ENCODE measurements around the gene SDHAF4. TPM values are rescaled to one million over a fixed set of nuclear protein-coding genes. Genes with fewer than 3 reads are reported as not detected.
"Not testable (repeated sequence)": the region's sequence is repeated elsewhere in the genome, so short reads cannot be mapped to it uniquely, and the experiment has no call there.

Gene SDHAF4
- total and polyA plus RNA-seq, 2 of the 13 experiments (the other 11 are each of a cell fraction or from before 2014, with no cell fraction given): 7.5 to 10.8 TPM

- H3K27ac ChIP-seq (ENCODE audit: extremely low read length, insufficient read depth, low read length): no peak overlapping the region
- in situ Hi-C loops (cut with HindIII; ENCODE audit: extremely low pct_ligation_motif_present, low pct_unique_long_range_greater_than_20kb): no loop called here
- TF ChIP-seq ZNF614 (CRISPR knock-in tag; IDR thresholded peaks at IDR 0.05; ENCODE audit: borderline replicate concordance): no peak
- no peak for TF ChIP-seq SIX4 (CRISPR knock-in tag; IDR thresholded peaks at IDR 0.05)
- TF ChIP-seq ZNF75D (CRISPR knock-in tag; IDR thresholded peaks at IDR 0.05; ENCODE audit: borderline replicate concordance): no peak
- no peak for TF ChIP-seq EEA1 (CRISPR knock-in tag; IDR thresholded peaks at IDR 0.05; ENCODE audit: borderline replicate concordance)
- TF ChIP-seq ZNF17 (CRISPR knock-in tag; IDR thresholded peaks at IDR 0.05): no peak
- TF ChIP-seq MLXIP (CRISPR knock-in tag; IDR thresholded peaks at IDR 0.05; ENCODE audit: borderline replicate concordance): no peak
- no peak for TF ChIP-seq MEF2D (CRISPR knock-in tag; IDR thresholded peaks at IDR 0.05)
- no peak for TF ChIP-seq RXRA (CRISPR knock-in tag; IDR thresholded peaks at IDR 0.05)
- TF ChIP-seq ZBTB7A (CRISPR knock-in tag; IDR thresholded peaks at IDR 0.05): no peak
- no peak for TF ChIP-seq ZNF670 (CRISPR knock-in tag; IDR thresholded peaks at IDR 0.05; ENCODE audit: borderline replicate concordance)
- no peak for TF ChIP-seq NFE2L2 (IDR thresholded peaks at IDR 0.05; ENCODE audit: low read length)
- ChIA-PET CTCF (ENCODE audit: low intra/inter-chr PET ratio, low total read pairs) (no interaction called here), POLR2A (no interaction called here)
- no peak overlapping the region for H3K4me2 ChIP-seq (ENCODE audit: low read depth, low read length)
- H2AFZ ChIP-seq (ENCODE audit: low read length): no peak overlapping the region
- no peaks in the 10 kb centered on the region for H4K20me1 ChIP-seq (ENCODE audit: insufficient read depth, low read length)
- H3K4me3 ChIP-seq (replicated peaks in 1 of 3; ENCODE audit: insufficient read depth in 1 of 3, low read depth in 2 of 3, low read length in 3 of 3): no peak overlapping the region
- no peaks in the 10 kb centered on the region; a peak in 1 of 5 replicates for H3K27me3 ChIP-seq (ENCODE audit: control insufficient read depth in 1 of 2, insufficient read depth in 2 of 2, low read length in 2 of 2)
- WGBS (ENCODE audit: low lambda C conversion rate): 87% methylated on average over 3 of the region's 6 CpGs
- ATAC-seq (no peak; the same call in 2 of the 3 replicates), DNase-seq (ENCODE audit: low spot score) (no peak), FAIRE-seq (no peak)
- H3K4me1 ChIP-seq (ENCODE audit: insufficient read depth, low read length): no peaks in the 10 kb centered on the region
- no peaks in the 10 kb centered on the region for H3K36me3 ChIP-seq (replicated peaks in 1 of 2; ENCODE audit: control insufficient read depth in 1 of 2, insufficient read depth in 2 of 2, low read length in 2 of 2)
- BruUV-seq (replicated peaks): no TSS peak
- no peaks in the 10 kb centered on the region for H3K79me2 ChIP-seq (ENCODE audit: insufficient read depth, low read length)
- intact Hi-C loops (cut with micrococcal nuclease; ENCODE audit: unreplicated experiment): no loop called here
- H3K9ac ChIP-seq (ENCODE audit: insufficient read depth, low read depth, low read length): no peak overlapping the region
- H3K9me3 ChIP-seq (ENCODE audit: low read length): no peaks in the 10 kb centered on the region
Measured at GRCh38 chr6:70604254-70604653, 37.5 kb downstream of the SDHAF4 start.

GRCh38 chr6:70607371-70607770 is 40.6 kb downstream of the SDHAF4 start:
- H3K4me2 ChIP-seq (ENCODE audit: low read depth, low read length); H3K27ac ChIP-seq (ENCODE audit: extremely low read length, insufficient read depth, low read length); intact Hi-C loops (cut with micrococcal nuclease; ENCODE audit: unreplicated experiment); H3K9me3 ChIP-seq (ENCODE audit: low read length); in situ Hi-C loops (cut with HindIII; ENCODE audit: extremely low pct_ligation_motif_present, low pct_unique_long_range_greater_than_20kb); ATAC-seq; H2AFZ ChIP-seq (ENCODE audit: low read length); FAIRE-seq; H3K4me1 ChIP-seq (ENCODE audit: insufficient read depth, low read length); CTCF ChIA-PET (ENCODE audit: low intra/inter-chr PET ratio, low total read pairs); H3K36me3 ChIP-seq (replicated peaks in 1 of 2; ENCODE audit: control insufficient read depth in 1 of 2, insufficient read depth in 2 of 2, low read length in 2 of 2); H3K27me3 ChIP-seq (ENCODE audit: control insufficient read depth in 1 of 2, insufficient read depth in 2 of 2, low read length in 2 of 2); BruUV-seq (replicated peaks); POLR2A ChIA-PET; H3K4me3 ChIP-seq (replicated peaks in 1 of 3; ENCODE audit: insufficient read depth in 1 of 3, low read depth in 2 of 3, low read length in 3 of 3); DNase-seq (ENCODE audit: low spot score); H3K79me2 ChIP-seq (ENCODE audit: insufficient read depth, low read length); H3K9ac ChIP-seq (ENCODE audit: insufficient read depth, low read depth, low read length); H4K20me1 ChIP-seq (ENCODE audit: insufficient read depth, low read length): not testable (repeated sequence)
- 2% methylated on average over 2 of the region's 2 CpGs for WGBS (ENCODE audit: low lambda C conversion rate)

GRCh38 chr6:70609181-70609580 is 42.5 kb downstream of the SDHAF4 start:
- H3K36me3 ChIP-seq (replicated peaks in 1 of 2; ENCODE audit: control insufficient read depth in 1 of 2, insufficient read depth in 2 of 2, low read length in 2 of 2); H3K9me3 ChIP-seq (ENCODE audit: low read length); H3K4me3 ChIP-seq (replicated peaks in 1 of 3; ENCODE audit: insufficient read depth in 1 of 3, low read depth in 2 of 3, low read length in 3 of 3); H4K20me1 ChIP-seq (ENCODE audit: insufficient read depth, low read length); H2AFZ ChIP-seq (ENCODE audit: low read length); ATAC-seq; H3K4me1 ChIP-seq (ENCODE audit: insufficient read depth, low read length); CTCF ChIA-PET (ENCODE audit: low intra/inter-chr PET ratio, low total read pairs); H3K9ac ChIP-seq (ENCODE audit: insufficient read depth, low read depth, low read length); H3K27ac ChIP-seq (ENCODE audit: extremely low read length, insufficient read depth, low read length); intact Hi-C loops (cut with micrococcal nuclease; ENCODE audit: unreplicated experiment); DNase-seq (ENCODE audit: low spot score); H3K27me3 ChIP-seq (ENCODE audit: control insufficient read depth in 1 of 2, insufficient read depth in 2 of 2, low read length in 2 of 2); FAIRE-seq; H3K79me2 ChIP-seq (ENCODE audit: insufficient read depth, low read length); POLR2A ChIA-PET; H3K4me2 ChIP-seq (ENCODE audit: low read depth, low read length); BruUV-seq (replicated peaks); in situ Hi-C loops (cut with HindIII; ENCODE audit: extremely low pct_ligation_motif_present, low pct_unique_long_range_greater_than_20kb): not testable (repeated sequence)
- WGBS (ENCODE audit: low lambda C conversion rate): 42% methylated on average over 13 of the region's 13 CpGs

All from HepG2 (cell line).